ENCODE results near the gene KIT.

KIT gene

DNA sequence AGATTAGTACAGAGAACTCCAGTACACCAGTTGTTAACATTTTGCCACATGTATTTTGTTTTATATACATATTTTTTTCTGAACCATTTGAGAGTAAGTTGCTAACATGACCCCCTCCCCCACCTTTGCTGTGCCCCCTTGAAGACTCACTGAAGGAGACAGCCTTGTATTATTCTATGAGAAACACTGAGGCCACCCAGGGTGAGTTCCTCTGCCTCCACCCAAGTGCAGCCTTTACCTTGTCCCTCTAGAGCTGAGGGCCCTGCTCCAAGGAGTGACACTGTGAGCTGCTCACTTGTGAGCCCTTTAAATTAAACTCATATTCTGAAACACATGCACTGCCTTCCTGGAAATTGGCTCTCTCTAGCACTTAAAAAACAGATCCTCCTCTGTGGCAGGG is 21.1 kb downstream of the KIT start:
- H3K9ac ChIP-seq = no peak overlapping the region
- H3K79me2 ChIP-seq = no peaks in the 10 kb centered on the region
- no peaks in the 10 kb centered on the region for H3K36me3 ChIP-seq (ENCODE audit: control insufficient read depth, insufficient read depth, low read length)
- no peaks in the 10 kb centered on the region for H3K27me3 ChIP-seq (ENCODE audit: control insufficient read depth, insufficient read depth, low read length)
- TF ChIP-seq, protein P1, sequence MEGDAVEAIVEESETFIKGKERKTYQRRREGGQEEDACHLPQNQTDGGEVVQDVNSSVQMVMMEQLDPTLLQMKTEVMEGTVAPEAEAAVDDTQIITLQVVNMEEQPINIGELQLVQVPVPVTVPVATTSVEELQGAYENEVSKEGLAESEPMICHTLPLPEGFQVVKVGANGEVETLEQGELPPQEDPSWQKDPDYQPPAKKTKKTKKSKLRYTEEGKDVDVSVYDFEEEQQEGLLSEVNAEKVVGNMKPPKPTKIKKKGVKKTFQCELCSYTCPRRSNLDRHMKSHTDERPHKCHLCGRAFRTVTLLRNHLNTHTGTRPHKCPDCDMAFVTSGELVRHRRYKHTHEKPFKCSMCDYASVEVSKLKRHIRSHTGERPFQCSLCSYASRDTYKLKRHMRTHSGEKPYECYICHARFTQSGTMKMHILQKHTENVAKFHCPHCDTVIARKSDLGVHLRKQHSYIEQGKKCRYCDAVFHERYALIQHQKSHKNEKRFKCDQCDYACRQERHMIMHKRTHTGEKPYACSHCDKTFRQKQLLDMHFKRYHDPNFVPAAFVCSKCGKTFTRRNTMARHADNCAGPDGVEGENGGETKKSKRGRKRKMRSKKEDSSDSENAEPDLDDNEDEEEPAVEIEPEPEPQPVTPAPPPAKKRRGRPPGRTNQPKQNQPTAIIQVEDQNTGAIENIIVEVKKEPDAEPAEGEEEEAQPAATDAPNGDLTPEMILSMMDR (IDR thresholded peaks at IDR 0.05) = no peak
- H3K27ac ChIP-seq = no peak overlapping the region
- no peak overlapping the region for H3K4me2 ChIP-seq (ENCODE audit: low read length)
- no peak overlapping the region for H2AFZ ChIP-seq
- H3K4me3 ChIP-seq (ENCODE audit: low read depth, low read length) = no peak overlapping the region
- no peaks in the 10 kb centered on the region for H3K9me3 ChIP-seq (ENCODE audit: control insufficient read depth, low read length)
- H3K4me1 ChIP-seq = no peaks in the 10 kb centered on the region

- Histone ChIP-seq H3K4me2 (ENCODE audit: low read length) (no peak overlapping the region), H3K4me1 (no peaks in the 10 kb centered on the region), H3K36me3 (ENCODE audit: control insufficient read depth, insufficient read depth, low read length) (no peaks in the 10 kb centered on the region), H3K9ac (no peak overlapping the region), H3K79me2 (no peaks in the 10 kb centered on the region), H2AFZ (no peak overlapping the region), H3K27me3 (ENCODE audit: control insufficient read depth, insufficient read depth, low read length) (no peaks in the 10 kb centered on the region), H3K9me3 (ENCODE audit: control insufficient read depth, low read length) (no peaks in the 10 kb centered on the region), H3K4me3 (ENCODE audit: low read depth, low read length) (no peak overlapping the region), H3K27ac (no peak overlapping the region)
- TF ChIP-seq, protein P1 (IDR thresholded peaks at IDR 0.05) = no peak
These were observed 22.1 kb downstream of the KIT start for GRCh38 chr4:54679813-54680212.

DNA sequence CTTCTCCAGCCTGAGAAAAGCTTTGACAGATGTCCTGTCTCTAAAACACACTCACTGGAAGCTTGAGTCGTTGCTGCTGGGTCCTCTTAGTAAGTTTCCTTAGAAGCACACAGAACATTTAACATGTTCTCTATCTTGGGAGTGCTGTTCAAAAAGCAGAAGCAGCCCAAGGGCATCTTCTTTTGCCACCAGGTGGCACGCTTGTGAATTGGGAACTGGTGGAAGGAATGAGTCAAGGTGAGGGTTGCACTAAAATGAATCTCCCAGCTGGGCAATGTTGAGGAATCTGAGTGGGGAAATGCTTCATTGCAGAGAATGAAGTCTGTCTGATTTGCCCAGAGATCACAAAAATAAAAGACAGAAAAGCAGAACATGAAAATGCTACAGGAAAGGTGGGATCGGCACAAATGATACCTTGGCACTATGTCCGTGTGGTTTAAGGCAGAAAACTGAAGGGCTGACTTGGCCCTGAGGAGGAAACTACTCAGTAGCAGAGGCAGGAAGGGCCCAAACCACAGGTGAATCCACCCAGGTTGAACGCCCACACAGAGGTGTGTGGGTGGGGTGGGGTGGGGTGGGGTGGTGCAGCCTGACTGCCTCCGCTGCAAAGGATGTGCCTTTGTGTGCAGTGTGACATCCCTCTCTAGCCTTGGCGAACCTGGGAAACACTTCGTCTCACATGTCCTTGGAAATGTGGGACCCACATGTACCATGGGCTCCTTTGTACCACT is 26.0 kb downstream of the KIT start:
- Histone ChIP-seq H3K4me2 (ENCODE audit: low read length) (no peak overlapping the region), H3K36me3 (ENCODE audit: control insufficient read depth, insufficient read depth, low read length) (no peaks in the 10 kb centered on the region), H3K9ac (no peak overlapping the region), H3K27me3 (ENCODE audit: control insufficient read depth, insufficient read depth, low read length) (no peaks in the 10 kb centered on the region), H3K79me2 (no peaks in the 10 kb centered on the region), H3K4me1 (no peaks in the 10 kb centered on the region), H2AFZ (no peak overlapping the region), H3K27ac (no peak overlapping the region), H3K9me3 (ENCODE audit: control insufficient read depth, low read length) (no peaks in the 10 kb centered on the region), H3K4me3 (ENCODE audit: low read depth, low read length) (no peak overlapping the region)
- TF ChIP-seq, protein P1 (IDR thresholded peaks at IDR 0.05) = no peak

DNA sequence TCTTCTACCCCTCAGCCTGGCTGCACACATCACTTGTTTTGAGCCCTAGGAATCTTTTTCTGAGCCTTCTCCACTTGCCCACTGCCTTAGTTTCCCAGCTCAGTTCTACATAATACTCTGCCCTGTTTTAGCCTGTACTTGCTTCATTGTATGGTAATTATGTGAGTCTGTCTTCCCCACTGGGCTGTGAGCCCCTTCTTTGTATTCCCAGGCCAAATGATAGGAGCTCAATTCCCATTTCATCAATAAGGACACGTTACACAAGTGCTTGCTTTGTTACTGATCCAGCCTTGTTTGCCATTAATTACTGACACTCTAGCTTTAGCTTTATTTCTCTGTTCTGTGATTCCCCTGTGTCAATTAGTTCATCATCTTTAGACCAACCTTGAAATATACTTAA is 28.1 kb downstream of the KIT start:
- Histone ChIP-seq H3K4me2 (ENCODE audit: low read length) (no peak overlapping the region), H3K9ac (no peak overlapping the region), H2AFZ (no peak overlapping the region), H3K9me3 (ENCODE audit: control insufficient read depth, low read length) (no peaks in the 10 kb centered on the region), H3K36me3 (ENCODE audit: control insufficient read depth, insufficient read depth, low read length) (no peaks in the 10 kb centered on the region), H3K27me3 (ENCODE audit: control insufficient read depth, insufficient read depth, low read length) (no peaks in the 10 kb centered on the region), H3K4me3 (ENCODE audit: low read depth, low read length) (no peak overlapping the region), H3K4me1 (no peaks in the 10 kb centered on the region), H3K27ac (no peak overlapping the region), H3K79me2 (no peaks in the 10 kb centered on the region)
- TF ChIP-seq, protein P1 (IDR thresholded peaks at IDR 0.05) = no peak

Measured in parathyroid adenoma (tissue), 2 donors.